Neuronal stem cell (in vitro differentiated cells): ENCODE measurements around the gene SLC1A3. TPM values are rescaled to one million over a fixed set of nuclear protein-coding genes. Genes with fewer than 3 reads are reported as not detected.

ENCODE experiments used
- DNase-seq: peaks from one replicate; pipeline ENCODE4 v3.0.0-alpha.2; 2013; ENCODE audit warnings: low spot score
- H2AFZ ChIP-seq: one replicate; pipeline ENCODE4 v1.6.1; 2013; ENCODE audit warnings: mild to moderate bottlenecking, low read length, inconsistent platforms
- H2AK5ac ChIP-seq: 2 replicates; pipeline ENCODE4 v1.6.1; 2013; ENCODE audit warnings: low read depth, mild to moderate bottlenecking, inconsistent platforms, low read length, moderate library complexity, mixed read lengths
- H2BK120ac ChIP-seq: 2 replicates; pipeline ENCODE4 v1.6.1; 2013; ENCODE audit warnings: low read depth, mild to moderate bottlenecking, inconsistent platforms, low read length, moderate library complexity, mixed read lengths
- H2BK12ac ChIP-seq: one replicate; pipeline ENCODE4 v1.6.1; 2013; ENCODE audit warnings: low read length, inconsistent platforms
- H2BK15ac ChIP-seq: 2 replicates; pipeline ENCODE4 v1.6.1; 2013; ENCODE audit warnings: mild to moderate bottlenecking, low read length, inconsistent platforms, mixed read lengths
- H2BK5ac ChIP-seq: one replicate; pipeline ENCODE4 v1.6.1; 2013; ENCODE audit warnings: inconsistent platforms, mild to moderate bottlenecking, low read length, moderate library complexity
- H3K14ac ChIP-seq: one replicate; pipeline ENCODE4 v1.6.1; 2013; ENCODE audit warnings: low read length, inconsistent platforms
- H3K18ac ChIP-seq: 2 replicates; pipeline ENCODE4 v1.6.1; 2013; ENCODE audit warnings: low read length, inconsistent platforms
- H3K23ac ChIP-seq: 2 replicates; pipeline ENCODE4 v1.6.1; 2013; ENCODE audit warnings: low read depth, mild to moderate bottlenecking, mixed read lengths, low read length, inconsistent platforms; ENCODE audit not compliant: poor library complexity
- H3K27ac ChIP-seq: replicated peaks from 3 replicates; pipeline ENCODE4 v1.5.1; 2013; ENCODE audit warnings: low read length, inconsistent platforms
- H3K27me3 ChIP-seq, 3 experiments: 2 replicates each; pipeline ENCODE4 v1.6.1; 2013; ENCODE audit warnings: low read length in 3 of 3, mild to moderate bottlenecking in 2 of 3, inconsistent platforms in 1 of 3, low read depth in 1 of 3, mixed read lengths in 1 of 3, moderate library complexity in 1 of 3; ENCODE audit not compliant: control insufficient read depth in 3 of 3, insufficient read depth in 3 of 3
- H3K36me3 ChIP-seq, 2 donors: replicated peaks in 1 of 2; 2 replicates each; pipeline ENCODE4 v1.6.1; 2013; ENCODE audit warnings: low read length in 2 of 2; ENCODE audit not compliant: control insufficient read depth in 2 of 2, insufficient read depth in 2 of 2
- H3K4ac ChIP-seq: 2 replicates; pipeline ENCODE4 v1.6.1; 2013; ENCODE audit warnings: inconsistent platforms, mild to moderate bottlenecking, low read length, moderate library complexity
- H3K4me1 ChIP-seq, 2 donors: 1 replicate in 1 of 2; 2 replicates in 1 of 2; pipeline ENCODE4 v1.6.1; 2013; ENCODE audit warnings: low read length in 2 of 2, low read depth in 1 of 2; ENCODE audit not compliant: control insufficient read depth in 2 of 2, insufficient read depth in 1 of 2
- H3K4me2 ChIP-seq: one replicate; pipeline ENCODE4 v1.6.1; 2013; ENCODE audit warnings: mild to moderate bottlenecking, low read length, inconsistent platforms; ENCODE audit not compliant: insufficient read depth, poor library complexity, severe bottlenecking
- H3K4me3 ChIP-seq, 2 donors: 2 replicates each; pipeline ENCODE4 v1.5.1; 2013; ENCODE audit warnings: low read length in 2 of 2, mild to moderate bottlenecking in 2 of 2, inconsistent platforms in 1 of 2, moderate library complexity in 1 of 2
- H3K79me1 ChIP-seq: one replicate; pipeline ENCODE4 v1.6.1; 2013; ENCODE audit warnings: low read depth, mild to moderate bottlenecking, inconsistent platforms, low read length, moderate library complexity
- H3K9ac ChIP-seq: one replicate; pipeline ENCODE4 v1.6.1; 2013; ENCODE audit warnings: mild to moderate bottlenecking, low read depth, low read length, inconsistent platforms; ENCODE audit not compliant: poor library complexity
- H3K9me3 ChIP-seq, 2 donors: replicated peaks in 1 of 2; 2 replicates each; pipeline versions ENCODE3 to v1.6.1; 2013; ENCODE audit warnings: low read length in 2 of 2, mild to moderate bottlenecking in 2 of 2, inconsistent platforms in 1 of 2, low read depth in 1 of 2, mixed read lengths in 1 of 2, moderate library complexity in 1 of 2; ENCODE audit not compliant: control insufficient read depth in 2 of 2, insufficient read depth in 1 of 2
- H4K8ac ChIP-seq: one replicate; pipeline ENCODE4 v1.6.1; 2013; ENCODE audit warnings: low read depth, mild to moderate bottlenecking, inconsistent platforms, low read length, moderate library complexity
- H4K91ac ChIP-seq: one replicate; pipeline ENCODE4 v1.6.1; 2013; ENCODE audit warnings: low read length, low read depth, mild to moderate bottlenecking, inconsistent platforms; ENCODE audit not compliant: poor library complexity
- WGBS, 2 donors: extraction: QIAGEN DNeasy Blood & Tissue Kit; methylation state at CpG; one replicate each; pipeline ENCODE4 v1.1.7; 2013; ENCODE audit warnings: missing lambda C conversion rate in 2 of 2, mixed read lengths in 1 of 2; ENCODE audit not compliant: insufficient read length in 2 of 2, insufficient replicate concordance in 1 of 2; ENCODE audit errors: extremely low coverage in 2 of 2; 5-methylcytosine and 5-hydroxymethylcytosine counted together
- polyA plus RNA-seq, 2 experiments: library from polyadenylated mRNA; stranded (reverse); fragments of 200-250 nt; gene quantifications; one replicate each; pipeline ENCODE4 v1.2.3, GENCODE V29; 2013

The SLC1A3 gene
- polyA plus RNA-seq (2013, experiment 1 of 2) = 5.3 TPM
- 5.7 TPM for polyA plus RNA-seq (2013, experiment 2 of 2)

DNA sequence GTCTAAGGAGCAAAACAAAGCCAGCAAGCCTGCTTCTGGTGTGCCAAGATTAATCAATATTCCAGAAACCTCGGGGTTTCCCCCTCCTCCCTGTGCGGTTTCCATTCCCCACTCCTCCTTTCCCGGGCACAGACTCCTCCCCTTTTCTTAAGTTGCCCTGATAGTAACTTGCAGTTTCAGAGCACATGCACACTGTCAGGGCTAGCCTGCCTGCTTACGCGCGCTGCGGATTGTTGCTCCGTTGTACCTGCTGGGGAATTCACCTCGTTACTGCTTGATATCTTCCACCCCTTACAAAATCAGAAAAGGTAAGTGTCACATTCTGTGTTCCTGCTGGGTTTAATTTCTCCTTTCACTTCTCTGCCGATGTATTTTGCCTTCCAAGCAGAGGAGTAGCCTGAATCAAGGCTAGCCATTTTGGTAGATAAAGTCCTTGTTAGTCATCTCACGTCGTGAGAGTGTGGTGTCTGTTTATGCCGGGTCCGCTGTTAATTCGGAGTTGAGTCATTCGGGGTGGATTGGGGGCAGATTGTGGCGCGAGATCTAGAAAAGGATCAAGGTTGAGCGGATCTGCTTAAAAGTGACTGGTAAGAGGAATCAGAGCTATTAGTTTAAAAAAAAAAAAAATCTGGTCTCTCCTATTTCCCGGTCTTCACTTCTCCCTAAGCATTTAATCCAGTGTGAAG is at the start of gene SLC1A3:
SLC1A3 (plus strand) TSS at position 179 of the 686 bp plus-strand sequence. CDS start 1,818 bp downstream, outside the sequence.
- H4K8ac ChIP-seq = no peak within 1 kb of the TSS
- H2BK120ac ChIP-seq = no peak within 1 kb of the TSS
- H3K4me1 ChIP-seq = peaks cover 3 to 18% of the 10 kb centered on the region in 2 donors
- no peaks in the 10 kb centered on the region for H3K79me1 ChIP-seq
- H3K23ac ChIP-seq = no peak within 1 kb of the TSS
- H3K14ac ChIP-seq = no peak within 1 kb of the TSS
- H3K36me3 ChIP-seq = peaks cover 0 to 32% of the 10 kb centered on the region in 2 donors
- H2AFZ ChIP-seq = peak within 1 kb of the TSS; percentile 59
- no peak within 1 kb of the TSS for H2AK5ac ChIP-seq
- H4K91ac ChIP-seq = no peak within 1 kb of the TSS
- H3K4ac ChIP-seq = no peak within 1 kb of the TSS
- H2BK12ac ChIP-seq = no peak within 1 kb of the TSS
- no peak within 1 kb of the TSS for H3K9ac ChIP-seq
- H3K18ac ChIP-seq = no peak within 1 kb of the TSS
- no peak within 1 kb of the TSS for H2BK5ac ChIP-seq
- H3K4me3 ChIP-seq = peak within 1 kb of the TSS; percentile 52 to 82
- H3K4me2 ChIP-seq = peak within 1 kb of the TSS; percentile 66
- peak; percentile 69 for DNase-seq
- no peaks in the 10 kb centered on the region for H3K27me3 ChIP-seq
- peaks cover 0 to 13% of the 10 kb centered on the region in 2 donors for H3K9me3 ChIP-seq
- no CpG with 5 or more reads among the region's 20 CpGs for WGBS, 2 donors
- peak within 1 kb of the TSS; percentile 8 for H3K27ac ChIP-seq
- no peak within 1 kb of the TSS for H2BK15ac ChIP-seq

- H3K79me1 ChIP-seq = no peaks in the 10 kb centered on the region
- no peaks in the 10 kb centered on the region for H3K36me3 ChIP-seq
- no peak overlapping the region for H2BK120ac ChIP-seq
- H4K91ac ChIP-seq = no peak overlapping the region
- no peak overlapping the region for H2AFZ ChIP-seq
- H3K23ac ChIP-seq = no peak overlapping the region
- no peak overlapping the region for H3K4ac ChIP-seq
- no peak overlapping the region for H4K8ac ChIP-seq
- H3K4me2 ChIP-seq = no peak overlapping the region
- H3K14ac ChIP-seq = no peak overlapping the region
- no peak overlapping the region for H2BK12ac ChIP-seq
- no peak overlapping the region for H3K4me3 ChIP-seq
- H3K27me3 ChIP-seq = no peaks in the 10 kb centered on the region
- no CpG with 5 or more reads among the region's 2 CpGs for WGBS, 2 donors
- H3K9ac ChIP-seq = no peak overlapping the region
- DNase-seq = no peak
- H2BK5ac ChIP-seq = no peak overlapping the region
- no peak overlapping the region for H3K18ac ChIP-seq
- H3K4me1 ChIP-seq = no peaks in the 10 kb centered on the region
- H3K27ac ChIP-seq = no peak overlapping the region
- H2BK15ac ChIP-seq = no peak overlapping the region
- no peaks in the 10 kb centered on the region for H3K9me3 ChIP-seq
- no peak overlapping the region for H2AK5ac ChIP-seq
These were observed 47.8 kb upstream of the SLC1A3 start for GRCh38 chr5:36558641-36559040.

GRCh38 chr5:36561601-36562000 is 44.8 kb upstream of the SLC1A3 start:
- Histone ChIP-seq H2BK5ac (no peak overlapping the region), H3K23ac (no peak overlapping the region), H3K4me2 (no peak overlapping the region), H2BK12ac (no peak overlapping the region), H2AK5ac (no peak overlapping the region), H3K4ac (no peak overlapping the region), H3K79me1 (no peaks in the 10 kb centered on the region), H3K27me3 (no peaks in the 10 kb centered on the region), H3K36me3 (no peaks in the 10 kb centered on the region), H3K9ac (no peak overlapping the region), H3K27ac (no peak overlapping the region), H2BK120ac (no peak overlapping the region), H4K91ac (no peak overlapping the region), H3K4me1 (no peaks in the 10 kb centered on the region), H2BK15ac (no peak overlapping the region), H4K8ac (no peak overlapping the region), H3K9me3 (no peaks in the 10 kb centered on the region), H3K14ac (no peak overlapping the region), H3K18ac (no peak overlapping the region), H3K4me3 (no peak overlapping the region), H2AFZ (no peak overlapping the region)
- WGBS, 2 donors = no CpG with 5 or more reads among the region's 3 CpGs
- DNase-seq = no peak

- Histone ChIP-seq H3K27ac (no peak overlapping the region), H3K36me3 (no peaks in the 10 kb centered on the region), H4K91ac (no peak overlapping the region), H2BK15ac (no peak overlapping the region), H2AFZ (peak overlapping the region; percentile 37), H3K23ac (no peak overlapping the region), H2BK120ac (no peak overlapping the region), H3K4me3 (no peak overlapping the region), H3K79me1 (no peaks in the 10 kb centered on the region), H2BK5ac (no peak overlapping the region), H4K8ac (no peak overlapping the region), H3K18ac (no peak overlapping the region), H2AK5ac (no peak overlapping the region), H3K4me1 (peaks cover 3 to 7% of the 10 kb centered on the region in 2 donors), H3K14ac (no peak overlapping the region), H3K4me2 (no peak overlapping the region), H3K27me3 (no peaks in the 10 kb centered on the region), H3K9me3 (no peaks in the 10 kb centered on the region), H3K9ac (no peak overlapping the region), H2BK12ac (no peak overlapping the region), H3K4ac (no peak overlapping the region)
- WGBS, 2 donors = no CpG with 5 or more reads among the region's 5 CpGs
- no peak for DNase-seq
These were observed 36.9 kb upstream of the SLC1A3 start for GRCh38 chr5:36569491-36569890.
